ENCODE measurements around the gene MTCL1. TPM values are rescaled to one million over a fixed set of nuclear protein-coding genes. Genes with fewer than 3 reads are reported as not detected.

The MTCL1 gene
- total RNA-seq, 1 donor from 2014 or later, result 54.4 TPM

DNA sequence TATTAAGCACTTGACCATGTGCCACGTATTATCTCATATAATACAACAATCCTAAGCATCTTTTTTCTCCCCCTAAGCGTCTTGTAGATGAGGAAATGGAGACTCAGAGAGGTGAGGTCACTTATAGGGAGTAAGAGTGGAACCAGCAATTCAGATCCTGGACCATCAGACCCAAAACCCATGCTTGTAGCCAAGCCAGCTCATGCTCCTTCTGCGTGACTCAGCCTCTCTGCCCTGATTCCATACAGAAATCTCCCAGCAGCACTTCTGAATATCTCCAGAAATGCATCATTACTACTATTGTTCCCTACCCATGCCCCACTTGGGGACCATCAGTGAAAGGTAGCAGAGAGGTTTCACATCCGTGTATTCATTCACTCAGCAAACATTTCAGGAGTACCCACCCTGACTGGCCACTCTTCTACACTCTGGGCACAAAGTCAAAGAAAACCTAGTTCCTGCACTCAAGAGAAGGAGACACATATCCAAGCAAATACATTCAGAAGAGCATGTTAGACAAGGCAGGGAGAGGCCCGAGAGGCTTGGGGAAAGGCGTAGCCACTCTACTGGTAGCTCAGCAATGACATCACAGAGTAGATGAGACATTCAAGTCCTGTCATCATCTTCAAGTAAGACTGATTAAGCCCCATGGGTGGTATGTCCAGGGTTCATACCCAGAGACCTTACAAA is 141.9 kb downstream of the MTCL1 start:
- no peak for DNase-seq (ENCODE audit: low spot score)
- H3K27ac Mint-ChIP-seq (ENCODE audit: unreplicated experiment), result no peak overlapping the region
- TF ChIP-seq, protein P1, sequence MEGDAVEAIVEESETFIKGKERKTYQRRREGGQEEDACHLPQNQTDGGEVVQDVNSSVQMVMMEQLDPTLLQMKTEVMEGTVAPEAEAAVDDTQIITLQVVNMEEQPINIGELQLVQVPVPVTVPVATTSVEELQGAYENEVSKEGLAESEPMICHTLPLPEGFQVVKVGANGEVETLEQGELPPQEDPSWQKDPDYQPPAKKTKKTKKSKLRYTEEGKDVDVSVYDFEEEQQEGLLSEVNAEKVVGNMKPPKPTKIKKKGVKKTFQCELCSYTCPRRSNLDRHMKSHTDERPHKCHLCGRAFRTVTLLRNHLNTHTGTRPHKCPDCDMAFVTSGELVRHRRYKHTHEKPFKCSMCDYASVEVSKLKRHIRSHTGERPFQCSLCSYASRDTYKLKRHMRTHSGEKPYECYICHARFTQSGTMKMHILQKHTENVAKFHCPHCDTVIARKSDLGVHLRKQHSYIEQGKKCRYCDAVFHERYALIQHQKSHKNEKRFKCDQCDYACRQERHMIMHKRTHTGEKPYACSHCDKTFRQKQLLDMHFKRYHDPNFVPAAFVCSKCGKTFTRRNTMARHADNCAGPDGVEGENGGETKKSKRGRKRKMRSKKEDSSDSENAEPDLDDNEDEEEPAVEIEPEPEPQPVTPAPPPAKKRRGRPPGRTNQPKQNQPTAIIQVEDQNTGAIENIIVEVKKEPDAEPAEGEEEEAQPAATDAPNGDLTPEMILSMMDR (IDR thresholded peaks at IDR 0.05), result no peak
- peaks cover 9% of the 10 kb centered on the region for H3K4me1 Mint-ChIP-seq (ENCODE audit: low read depth)
- no peaks in the 10 kb centered on the region for H3K9me3 Mint-ChIP-seq (ENCODE audit: low read depth)
- no peak overlapping the region for H3K4me3 Mint-ChIP-seq (ENCODE audit: unreplicated experiment)
- no peaks in the 10 kb centered on the region for H3K27me3 Mint-ChIP-seq (ENCODE audit: low read depth)
- H3K36me3 Mint-ChIP-seq (ENCODE audit: low read depth), result no peaks in the 10 kb centered on the region

DNA sequence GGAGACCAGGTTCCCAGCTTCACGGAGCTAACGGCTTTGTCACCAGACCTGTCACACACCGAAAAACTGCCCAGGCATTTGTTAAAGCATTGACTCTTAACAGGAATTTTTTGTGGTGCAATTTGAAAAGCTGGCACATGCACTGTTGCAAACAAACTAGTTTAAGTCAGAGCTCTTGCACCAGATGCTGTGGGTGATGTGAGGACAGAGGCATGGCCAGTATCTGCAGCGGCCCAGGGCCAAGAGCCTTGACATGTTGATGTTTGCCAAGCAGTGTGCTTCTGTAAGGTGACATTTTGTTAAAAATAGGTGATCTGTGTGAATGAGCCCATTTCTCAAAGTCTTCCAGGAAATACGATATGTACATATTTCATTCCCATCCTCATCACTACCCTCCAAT is 142.5 kb downstream of the MTCL1 start:
- TF ChIP-seq, protein P1 (IDR thresholded peaks at IDR 0.05), result no peak
- H3K4me1 Mint-ChIP-seq (ENCODE audit: low read depth), result peaks cover 6% of the 10 kb centered on the region
- H3K27me3 Mint-ChIP-seq (ENCODE audit: low read depth), result no peaks in the 10 kb centered on the region
- H3K4me3 Mint-ChIP-seq (ENCODE audit: unreplicated experiment), result no peak overlapping the region
- H3K27ac Mint-ChIP-seq (ENCODE audit: unreplicated experiment), result no peak overlapping the region
- no peaks in the 10 kb centered on the region for H3K36me3 Mint-ChIP-seq (ENCODE audit: low read depth)
- DNase-seq (ENCODE audit: low spot score), result no peak
- H3K9me3 Mint-ChIP-seq (ENCODE audit: low read depth), result no peaks in the 10 kb centered on the region

DNA sequence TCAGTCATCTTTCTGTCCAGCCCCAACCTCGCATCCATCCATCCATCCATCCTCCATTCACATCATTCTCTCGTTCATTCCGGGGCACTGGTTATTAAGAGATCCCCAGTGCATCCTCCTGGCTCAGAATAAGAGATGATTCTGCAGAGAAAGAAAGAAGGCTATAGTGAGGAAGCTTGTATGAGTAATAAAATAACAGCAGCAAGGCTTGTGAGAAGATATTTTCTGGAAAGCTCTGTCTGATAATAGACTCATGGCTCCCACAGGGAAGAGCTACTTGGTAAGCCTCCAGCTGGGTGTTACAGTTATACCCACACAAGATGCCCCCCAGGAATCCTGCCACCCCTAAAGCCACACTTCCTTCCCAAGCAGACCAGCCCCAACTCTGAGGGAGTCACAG is 143.2 kb downstream of the MTCL1 start:
- Mint-ChIP-seq H3K27me3 (ENCODE audit: low read depth) (no peaks in the 10 kb centered on the region), H3K27ac (ENCODE audit: unreplicated experiment) (no peak overlapping the region), H3K4me1 (ENCODE audit: low read depth) (peaks cover 6% of the 10 kb centered on the region), H3K36me3 (ENCODE audit: low read depth) (no peaks in the 10 kb centered on the region), H3K4me3 (ENCODE audit: unreplicated experiment) (no peak overlapping the region), H3K9me3 (ENCODE audit: low read depth) (no peaks in the 10 kb centered on the region)
- DNase-seq (ENCODE audit: low spot score), result no peak
- TF ChIP-seq, protein P1 (IDR thresholded peaks at IDR 0.05), result no peak

DNA sequence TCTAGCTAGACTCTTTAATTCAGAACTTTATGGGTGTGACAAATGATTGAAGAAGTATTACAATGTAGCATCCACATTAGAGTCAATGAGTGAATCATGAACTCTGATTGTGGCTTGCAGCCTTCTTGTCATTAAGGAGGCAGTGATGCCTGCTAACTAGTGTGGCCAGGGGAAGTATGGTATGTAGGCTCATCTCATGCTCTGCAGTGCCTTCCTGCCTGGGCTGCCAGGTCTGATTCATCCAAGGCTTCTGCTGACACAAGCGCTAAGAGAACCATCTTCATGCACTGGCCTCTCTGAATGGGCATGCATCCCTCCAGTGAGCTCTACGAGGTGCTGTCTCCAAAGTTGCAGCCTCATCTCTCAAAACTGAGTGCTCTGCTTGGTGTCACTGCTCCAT is 144.3 kb downstream of the MTCL1 start:
- Mint-ChIP-seq H3K27ac (ENCODE audit: unreplicated experiment) (no peak overlapping the region), H3K27me3 (ENCODE audit: low read depth) (no peaks in the 10 kb centered on the region), H3K9me3 (ENCODE audit: low read depth) (no peaks in the 10 kb centered on the region), H3K36me3 (ENCODE audit: low read depth) (no peaks in the 10 kb centered on the region), H3K4me1 (ENCODE audit: low read depth) (peaks cover 15% of the 10 kb centered on the region), H3K4me3 (ENCODE audit: unreplicated experiment) (no peak overlapping the region)
- DNase-seq (ENCODE audit: low spot score), result no peak
- TF ChIP-seq, protein P1 (IDR thresholded peaks at IDR 0.05), result no peak

DNA sequence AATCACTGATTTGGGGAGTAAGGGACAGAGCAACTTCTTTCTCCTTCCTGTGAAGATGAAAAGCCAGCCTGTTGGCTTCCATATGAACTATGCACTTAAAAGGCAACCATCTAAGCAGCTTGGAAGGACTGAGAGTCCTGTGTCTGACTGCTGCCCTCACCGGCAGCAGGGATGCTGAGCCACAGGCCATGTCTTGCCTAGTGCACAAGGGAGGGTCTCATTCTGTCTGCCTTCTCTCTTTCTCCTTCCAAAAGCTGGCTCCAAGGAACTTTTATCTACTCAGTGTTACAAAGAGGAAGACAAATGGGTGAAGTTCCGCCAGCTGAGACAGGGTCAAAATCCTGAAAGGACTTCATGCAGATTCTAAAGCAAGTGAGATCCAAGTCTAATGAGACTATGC is 146.3 kb downstream of the MTCL1 start:
- no peak overlapping the region for H3K4me3 Mint-ChIP-seq (ENCODE audit: unreplicated experiment)
- no peaks in the 10 kb centered on the region for H3K36me3 Mint-ChIP-seq (ENCODE audit: low read depth)
- H3K4me1 Mint-ChIP-seq (ENCODE audit: low read depth), result peaks cover 19% of the 10 kb centered on the region
- no peak for DNase-seq (ENCODE audit: low spot score)
- TF ChIP-seq, protein P1 (IDR thresholded peaks at IDR 0.05), result no peak
- H3K27ac Mint-ChIP-seq (ENCODE audit: unreplicated experiment), result no peak overlapping the region
- H3K27me3 Mint-ChIP-seq (ENCODE audit: low read depth), result no peaks in the 10 kb centered on the region
- H3K9me3 Mint-ChIP-seq (ENCODE audit: low read depth), result no peaks in the 10 kb centered on the region

All from chondrocyte (in vitro differentiated cells).